Sigmoid colon (tissue), 7 donors: ENCODE data around the gene CMKLR1. TPM values are rescaled to one million over a fixed set of nuclear protein-coding genes. Genes with fewer than 3 reads are reported as not detected.

Source experiments
- DNase-seq: peaks from one replicate; pipeline ENCODE4 v3.0.0-alpha.2; 2019
- H3K27ac ChIP-seq, 4 donors: fragments of 200-600 bp; sonication (generic); one replicate each; pipeline ENCODE4 v1.5.1; 2016 to 2019; ENCODE audit warnings: mild to moderate bottlenecking in 1 of 4
- H3K27me3 ChIP-seq, 3 donors: fragments of 200-600 bp; sonication (generic); one replicate each; pipeline ENCODE4 v1.5.1; 2019; ENCODE audit warnings: mild to moderate bottlenecking in 1 of 3
- H3K36me3 ChIP-seq, 4 donors: fragments of 200-600 bp; sonication (generic); one replicate each; pipeline ENCODE4 v1.5.1; 2016 to 2019
- H3K4me1 ChIP-seq, 4 donors: fragments of 200-600 bp; sonication (generic); one replicate each; pipeline ENCODE4 v1.5.1; 2017 to 2019
- H3K4me3 ChIP-seq, 4 donors: fragments of 200-600 bp; sonication (generic); one replicate each; pipeline ENCODE4 v1.5.1; 2017 to 2019; ENCODE audit warnings: mild to moderate bottlenecking in 2 of 4, moderate library complexity in 1 of 4
- H3K9me3 ChIP-seq, 4 donors: fragments of 200-600 bp in 3 of 4; sonication (generic) in 3 of 4; one replicate each; pipeline versions ENCODE4 v1.5.1 to v1.6.1; 2013 to 2019
- EP300 ChIP-seq, 4 donors: sonication (generic); formaldehyde crosslinking; IDR thresholded peaks; one replicate each; pipeline ENCODE4 v1.6.1; 2017; ENCODE audit warnings: antibody characterized with exemption in 4 of 4
- POLR2A ChIP-seq, 2 donors: fragments of 450-650 bp; IDR thresholded peaks; one replicate each; pipeline ENCODE4 v1.6.1; 2016; ENCODE audit warnings: antibody characterized with exemption in 2 of 2, mild to moderate bottlenecking in 2 of 2, moderate library complexity in 2 of 2
- POLR2AphosphoS5 ChIP-seq, 4 donors: sonication (generic); formaldehyde crosslinking; IDR thresholded peaks; one replicate each; pipeline ENCODE4 v1.6.1; 2017; ENCODE audit warnings: antibody characterized with exemption in 4 of 4
- WGBS, 2 donors: extraction: QIAGEN DNeasy Blood & Tissue Kit; methylation state at CpG; one replicate each; pipeline ENCODE4 v1.1.7; 2013; 5-methylcytosine and 5-hydroxymethylcytosine counted together
- intact Hi-C: fragments of 100-400 bp; cut with DNase I; formaldehyde crosslinking; loops from one replicate; pipeline ENCODE4 v1.15.1; 2023
- polyA plus RNA-seq, 3 donors: library from polyadenylated mRNA; stranded (reverse); fragments of 200-250 nt; gene quantifications; one replicate each; pipeline ENCODE4 v1.2.3, GENCODE V29; 2013
- total RNA-seq, 4 donors: library from RNA; depleted of rRNA; stranded (reverse); fragments of >200 nt; gene quantifications; one replicate each; pipeline ENCODE4 v1.1.0, GENCODE V29; 2016
- TF ChIP-seq, protein P1 (sequence below), 4 experiments: fragments of 450-650 bp in 3 of 4; fragments of 200-600 bp in 1 of 4; IDR thresholded peaks; one replicate each; pipeline ENCODE4 v1.5.1; 2016 to 2019; ENCODE audit warnings: antibody characterized with exemption in 4 of 4, mild to moderate bottlenecking in 3 of 4, moderate library complexity in 2 of 4
- donor health status: healthy with polysubstance abuse.
- donor health status: Bipolar disorder and iron deficiency.
- donor health status: healthy.

CMKLR1 gene
- total and polyA plus RNA-seq, 7 donors: 3.0 to 14.8 (median 10.0) TPM

DNA sequence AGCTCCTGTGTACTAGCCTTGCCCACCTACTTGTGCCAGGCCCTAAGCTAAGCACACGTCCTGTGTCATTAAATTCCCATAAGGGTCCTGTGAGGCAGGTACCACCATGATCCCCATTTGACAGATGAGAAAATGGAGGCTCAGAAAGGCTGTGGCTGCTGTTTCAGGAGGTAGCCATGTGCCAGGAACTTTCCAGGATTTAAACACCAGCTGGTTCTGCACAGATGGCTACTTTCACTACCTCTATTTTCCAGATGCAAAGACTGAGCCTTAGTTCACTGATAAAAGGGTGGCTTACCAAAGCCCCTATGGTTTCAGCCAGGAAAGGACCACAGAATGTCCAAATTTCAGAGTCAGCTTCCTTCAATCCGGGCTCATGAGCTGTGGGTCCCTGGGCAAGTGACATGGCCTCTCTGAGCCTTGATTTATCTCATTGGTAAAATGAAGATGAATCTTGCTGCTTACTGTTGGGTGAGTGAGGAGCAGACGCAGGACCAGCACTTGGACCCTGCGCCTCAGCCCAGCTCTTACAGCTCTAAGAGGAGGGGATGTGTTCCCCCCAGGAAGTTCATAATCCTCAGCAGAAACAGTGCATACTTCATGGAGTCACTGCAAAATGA, 23.5 kb downstream of the CMKLR1 start:
- Histone ChIP-seq H3K27ac (peak overlapping the region in 3 of 4 donors; percentile 22 to 49 (median 44)), H3K36me3 (no peaks in the 10 kb centered on the region), H3K27me3 (peaks cover 0 to 4% (median 0%) of the 10 kb centered on the region in 3 donors), H3K4me1 (peaks cover 0 to 49% (median 27%) of the 10 kb centered on the region in 4 donors), H3K9me3 (no peaks in the 10 kb centered on the region), H3K4me3 (no peak overlapping the region)
- DNase-seq: no peak
- WGBS, 2 donors: 71 to 82% methylated on average over 4 of the region's 4 CpGs
- intact Hi-C loops: no loop called here
- TF ChIP-seq POLR2A (IDR thresholded peaks at IDR 0.05): no peak
- TF ChIP-seq EP300 (IDR thresholded peaks at IDR 0.05): no peak
- TF ChIP-seq POLR2AphosphoS5 (IDR thresholded peaks at IDR 0.05): no peak
- TF ChIP-seq, protein P1, sequence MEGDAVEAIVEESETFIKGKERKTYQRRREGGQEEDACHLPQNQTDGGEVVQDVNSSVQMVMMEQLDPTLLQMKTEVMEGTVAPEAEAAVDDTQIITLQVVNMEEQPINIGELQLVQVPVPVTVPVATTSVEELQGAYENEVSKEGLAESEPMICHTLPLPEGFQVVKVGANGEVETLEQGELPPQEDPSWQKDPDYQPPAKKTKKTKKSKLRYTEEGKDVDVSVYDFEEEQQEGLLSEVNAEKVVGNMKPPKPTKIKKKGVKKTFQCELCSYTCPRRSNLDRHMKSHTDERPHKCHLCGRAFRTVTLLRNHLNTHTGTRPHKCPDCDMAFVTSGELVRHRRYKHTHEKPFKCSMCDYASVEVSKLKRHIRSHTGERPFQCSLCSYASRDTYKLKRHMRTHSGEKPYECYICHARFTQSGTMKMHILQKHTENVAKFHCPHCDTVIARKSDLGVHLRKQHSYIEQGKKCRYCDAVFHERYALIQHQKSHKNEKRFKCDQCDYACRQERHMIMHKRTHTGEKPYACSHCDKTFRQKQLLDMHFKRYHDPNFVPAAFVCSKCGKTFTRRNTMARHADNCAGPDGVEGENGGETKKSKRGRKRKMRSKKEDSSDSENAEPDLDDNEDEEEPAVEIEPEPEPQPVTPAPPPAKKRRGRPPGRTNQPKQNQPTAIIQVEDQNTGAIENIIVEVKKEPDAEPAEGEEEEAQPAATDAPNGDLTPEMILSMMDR (IDR thresholded peaks at IDR 0.05): no peak

DNA sequence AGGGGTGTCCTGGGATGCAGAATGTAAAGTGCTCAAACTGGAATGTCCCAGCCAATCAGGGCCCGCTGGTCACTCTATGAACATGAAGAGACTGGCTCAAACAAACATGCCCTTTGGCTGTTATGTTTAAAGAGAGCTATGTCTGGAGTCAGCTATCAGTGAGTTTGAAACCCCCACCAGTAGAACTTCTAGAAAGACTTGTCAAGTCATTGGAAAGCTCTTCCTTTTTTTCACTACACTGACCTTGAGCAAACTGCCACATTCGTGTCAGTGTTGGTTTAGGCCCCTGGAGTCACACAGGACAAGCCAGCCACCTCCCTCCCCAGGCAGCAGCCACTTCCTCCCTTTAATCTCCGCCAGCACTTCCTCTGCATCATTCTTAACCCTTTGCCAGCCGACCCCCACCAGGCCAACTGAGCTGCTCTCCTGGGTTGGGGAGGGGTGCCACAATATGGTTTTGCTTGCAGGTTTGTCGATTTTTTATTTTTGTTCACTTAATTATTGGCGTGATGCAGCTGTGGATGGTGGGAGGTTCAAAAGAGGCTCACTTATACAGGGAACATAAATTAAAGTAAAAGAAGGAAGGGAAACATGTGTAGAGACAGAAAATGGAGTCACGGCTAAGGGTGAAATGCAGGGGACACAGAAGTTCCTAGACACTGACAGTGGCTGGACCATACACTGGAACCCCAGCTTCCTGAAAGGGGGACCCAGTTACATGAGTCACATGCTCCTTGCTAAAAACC, 25.3 kb downstream of the CMKLR1 start:
- intact Hi-C loops: no loop called here
- H3K27ac ChIP-seq: peak overlapping the region; percentile 49 to 73 (median 62)
- 27 to 34% methylated on average over 7 of the region's 7 CpGs for WGBS, 2 donors
- DNase-seq: no peak
- no peak for TF ChIP-seq POLR2A (IDR thresholded peaks at IDR 0.05)
- TF ChIP-seq POLR2AphosphoS5 (IDR thresholded peaks at IDR 0.05): no peak
- TF ChIP-seq, protein P1 (IDR thresholded peaks at IDR 0.05): no peak
- no peak for TF ChIP-seq EP300 (IDR thresholded peaks at IDR 0.05)
- H3K27me3 ChIP-seq: no peaks in the 10 kb centered on the region
- no peak overlapping the region for H3K4me3 ChIP-seq
- H3K36me3 ChIP-seq: no peaks in the 10 kb centered on the region
- H3K9me3 ChIP-seq: no peaks in the 10 kb centered on the region
- H3K4me1 ChIP-seq: peaks cover 0 to 51% (median 27%) of the 10 kb centered on the region in 4 donors

DNA sequence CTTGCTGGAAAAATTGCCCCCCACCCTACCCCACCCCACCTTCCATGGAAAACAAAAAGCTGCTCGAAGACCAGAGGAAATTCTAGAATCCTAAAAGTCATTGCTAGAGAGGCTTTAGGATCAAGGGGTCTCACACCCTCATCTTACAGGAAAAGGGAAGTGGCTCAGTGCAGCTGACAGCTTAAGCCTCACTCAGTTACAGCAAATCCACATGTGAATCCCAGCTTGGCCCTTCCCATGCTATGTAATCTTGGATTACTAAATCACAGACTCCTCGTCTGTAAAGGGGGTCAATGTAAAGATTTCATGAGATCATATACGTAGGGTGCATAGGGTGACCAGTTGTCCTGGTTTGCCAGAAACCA, 25.9 kb downstream of the CMKLR1 start:
- WGBS, 2 donors: 36 to 46% methylated on average over 3 of the region's 3 CpGs
- Histone ChIP-seq H3K4me1 (peaks cover 0 to 51% (median 27%) of the 10 kb centered on the region in 4 donors), H3K27me3 (no peaks in the 10 kb centered on the region), H3K9me3 (no peaks in the 10 kb centered on the region), H3K36me3 (no peaks in the 10 kb centered on the region), H3K4me3 (no peak overlapping the region), H3K27ac (peak overlapping the region; percentile 49 to 73 (median 62))
- DNase-seq: no peak
- intact Hi-C loops: no loop called here
- TF ChIP-seq, protein P1 (IDR thresholded peaks at IDR 0.05): no peak
- no peak for TF ChIP-seq EP300 (IDR thresholded peaks at IDR 0.05)
- no peak for TF ChIP-seq POLR2A (IDR thresholded peaks at IDR 0.05)
- TF ChIP-seq POLR2AphosphoS5 (IDR thresholded peaks at IDR 0.05): no peak

DNA sequence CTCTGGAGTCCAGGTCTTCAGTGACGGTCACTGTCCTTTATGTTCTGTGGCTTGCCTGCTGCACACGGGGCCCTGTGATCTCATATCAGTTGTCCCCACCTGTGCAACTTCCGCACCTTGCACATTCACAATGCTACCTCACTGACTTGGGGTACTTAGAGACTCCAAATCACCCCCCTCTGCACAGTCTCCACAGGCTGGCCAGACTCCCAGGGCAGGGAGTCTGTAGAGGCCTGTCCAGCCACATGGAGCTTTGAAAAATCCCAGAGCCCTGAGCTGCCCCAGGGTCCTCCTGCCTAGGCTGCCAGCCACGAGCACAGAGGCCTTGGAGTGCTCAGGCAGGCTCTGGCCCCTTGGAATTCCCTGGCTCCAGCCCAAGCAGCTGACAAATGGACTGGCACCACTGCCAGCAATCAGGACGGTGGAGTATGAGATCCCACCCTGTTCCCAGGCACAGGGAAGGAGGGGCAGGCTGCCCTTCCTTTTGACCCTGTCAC, 26.4 kb downstream of the CMKLR1 start:
- H3K27ac ChIP-seq: peak overlapping the region; percentile 49 to 73 (median 62)
- DNase-seq: peak; percentile 88
- H3K9me3 ChIP-seq: no peaks in the 10 kb centered on the region
- no peak overlapping the region for H3K4me3 ChIP-seq
- 46 to 50% methylated on average over 5 of the region's 5 CpGs for WGBS, 2 donors
- peaks cover 0 to 51% (median 27%) of the 10 kb centered on the region in 4 donors for H3K4me1 ChIP-seq
- H3K27me3 ChIP-seq: no peaks in the 10 kb centered on the region
- intact Hi-C loops: no loop called here
- H3K36me3 ChIP-seq: no peaks in the 10 kb centered on the region
- TF ChIP-seq EP300 (IDR thresholded peaks at IDR 0.05): no peak
- TF ChIP-seq POLR2AphosphoS5 (IDR thresholded peaks at IDR 0.05): peak in 3 of 4 donors; percentile 54 to 80 (median 69)

DNA sequence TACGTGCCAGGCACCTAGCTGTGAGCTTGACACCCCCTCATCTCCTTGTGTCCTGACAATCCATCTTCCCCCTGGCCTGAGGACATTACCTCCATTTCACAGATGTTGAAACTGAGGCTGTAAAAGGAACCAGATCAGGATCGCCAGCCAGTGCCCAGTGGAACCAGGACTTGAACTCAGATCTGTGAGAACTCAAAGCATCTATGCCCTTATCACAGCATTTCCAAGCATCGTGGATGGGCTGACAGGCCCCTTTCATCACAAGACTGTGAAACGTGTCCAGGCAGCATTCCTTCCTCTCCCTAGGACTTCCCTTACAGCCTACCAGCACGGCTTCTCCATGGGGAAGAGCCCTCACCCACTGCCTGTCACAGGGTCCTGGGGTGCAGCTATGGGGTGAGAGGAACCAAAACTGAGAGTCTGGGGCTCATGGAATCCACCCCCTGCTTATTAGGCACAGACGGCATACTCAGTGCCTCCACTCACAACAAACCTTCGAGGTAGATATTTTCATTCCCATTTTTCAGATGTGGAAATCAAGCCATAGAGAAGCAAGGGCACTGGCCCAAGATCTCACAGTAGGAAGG, 26.9 kb downstream of the CMKLR1 start:
- WGBS, 2 donors: 64 to 76% methylated on average over 7 of the region's 7 CpGs

More for the DNA sequence above, 26.9 kb downstream of the CMKLR1 start:
- Histone ChIP-seq H3K9me3 (no peaks in the 10 kb centered on the region), H3K4me1 (peaks cover 0 to 51% (median 27%) of the 10 kb centered on the region in 4 donors), H3K27me3 (no peaks in the 10 kb centered on the region), H3K27ac (peak overlapping the region; percentile 49 to 73 (median 62)), H3K36me3 (no peaks in the 10 kb centered on the region), H3K4me3 (no peak overlapping the region)
- no peak for TF ChIP-seq POLR2AphosphoS5 (IDR thresholded peaks at IDR 0.05)
- TF ChIP-seq, protein P1 (IDR thresholded peaks at IDR 0.05): no peak
- no peak for TF ChIP-seq POLR2A (IDR thresholded peaks at IDR 0.05)
- no peak for TF ChIP-seq EP300 (IDR thresholded peaks at IDR 0.05)
- intact Hi-C loops: no loop called here
- DNase-seq: no peak
